Fibroblast of lung (primary cell): ENCODE measurements around the gene LRP1. TPM values are rescaled to one million over a fixed set of nuclear protein-coding genes. Genes with fewer than 3 reads are reported as not detected.

ENCODE experiments used
- DNase-seq, 2 donors: peaks; one replicate each; pipeline versions ENCODE4 v3.0.0 to v3.0.0-alpha.2; 2010; ENCODE audit warnings: low read depth in 2 of 2
- H2AFZ ChIP-seq: 2 replicates; pipeline ENCODE4 v1.5.1; 2012; ENCODE audit warnings: low read length, control low read depth, inconsistent platforms
- H3K27ac ChIP-seq: 2 replicates; pipeline ENCODE4 v1.5.1; 2011; ENCODE audit warnings: low read length, control low read depth; ENCODE audit not compliant: insufficient read depth
- H3K27me3 ChIP-seq: 2 replicates; pipeline ENCODE4 v1.5.1; 2011; ENCODE audit warnings: mild to moderate bottlenecking, low read length; ENCODE audit not compliant: control insufficient read depth, insufficient read depth
- H3K36me3 ChIP-seq: 2 replicates; pipeline ENCODE4 v1.5.1; 2011; ENCODE audit warnings: low read length; ENCODE audit not compliant: control insufficient read depth, insufficient read depth
- H3K4me1 ChIP-seq: 2 replicates; pipeline ENCODE4 v1.5.1; 2011; ENCODE audit warnings: low read length; ENCODE audit not compliant: control insufficient read depth, insufficient read depth; ENCODE audit errors: extremely low read depth
- H3K4me2 ChIP-seq: 2 replicates; pipeline ENCODE4 v1.5.1; 2011; ENCODE audit warnings: low read length, control low read depth; ENCODE audit not compliant: insufficient read depth; ENCODE audit errors: extremely low read depth
- H3K4me3 ChIP-seq, 4 experiments: fragments of 200-600 bp in 1 of 4; sonication (generic) in 1 of 4; replicated peaks in 1 of 4; 2 replicates each; pipeline ENCODE4 v1.5.1; 2011 to 2016; ENCODE audit warnings: low read length in 4 of 4, low read depth in 3 of 4, mild to moderate bottlenecking in 3 of 4, control low read depth in 2 of 4, inconsistent platforms in 1 of 4, mixed read lengths in 1 of 4; ENCODE audit not compliant: insufficient read depth in 1 of 4; ENCODE audit errors: control extremely low read depth in 1 of 4
- H3K79me2 ChIP-seq: 2 replicates; pipeline ENCODE4 v1.5.1; 2012; ENCODE audit warnings: mild to moderate bottlenecking, low read length, inconsistent platforms; ENCODE audit not compliant: control insufficient read depth, insufficient read depth
- H3K9ac ChIP-seq: 2 replicates; pipeline ENCODE4 v1.5.1; 2011; ENCODE audit warnings: mild to moderate bottlenecking, low read length, control low read depth; ENCODE audit not compliant: insufficient read depth
- H3K9me3 ChIP-seq: 2 replicates; pipeline ENCODE4 v1.5.1; 2012; ENCODE audit warnings: low read depth, low read length; ENCODE audit not compliant: control insufficient read depth, insufficient read depth
- H4K20me1 ChIP-seq: 2 replicates; pipeline ENCODE4 v1.5.1; 2011; ENCODE audit warnings: low read length; ENCODE audit not compliant: control insufficient read depth, insufficient read depth; ENCODE audit errors: extremely low read depth
- CTCF ChIP-seq, 2 donors: IDR thresholded peaks in 1 of 2; conservative IDR thresholded peaks in 1 of 2; 1 replicate in 1 of 2; 2 replicates in 1 of 2; pipeline ENCODE4 v1.5.1; 2011 to 2012; ENCODE audit warnings: low read length in 2 of 2, control low read depth in 1 of 2, inconsistent platforms in 1 of 2, low read depth in 1 of 2, mild to moderate bottlenecking in 1 of 2
- EZH2 ChIP-seq: IDR thresholded peaks from 2 replicates; pipeline ENCODE4 v1.5.1; 2012; ENCODE audit warnings: low read length, control low read depth, mild to moderate bottlenecking; ENCODE audit errors: missing control alignments
- polyA plus RNA-seq, 2 donors: library from polyadenylated mRNA; depleted of rRNA in 1 of 2; stranded (reverse) in 1 of 2; unstranded in 1 of 2; fragments of >200 nt; gene quantifications; 2 replicates each; pipeline ENCODE4 v1.2.1, GENCODE V29; 2011 to 2012; ENCODE audit warnings: missing spikeins in 1 of 2
- total RNA-seq: library from RNA; depleted of rRNA; stranded (reverse); fragments of >200 nt; gene quantifications from 2 replicates; pipeline ENCODE4 v1.2.1, GENCODE V29; 2014

LRP1 gene
- total and polyA plus RNA-seq, 2 donors (not counting 1 experiment from before 2014, with no cell fraction given) = 92.2 to 464 TPM

DNA sequence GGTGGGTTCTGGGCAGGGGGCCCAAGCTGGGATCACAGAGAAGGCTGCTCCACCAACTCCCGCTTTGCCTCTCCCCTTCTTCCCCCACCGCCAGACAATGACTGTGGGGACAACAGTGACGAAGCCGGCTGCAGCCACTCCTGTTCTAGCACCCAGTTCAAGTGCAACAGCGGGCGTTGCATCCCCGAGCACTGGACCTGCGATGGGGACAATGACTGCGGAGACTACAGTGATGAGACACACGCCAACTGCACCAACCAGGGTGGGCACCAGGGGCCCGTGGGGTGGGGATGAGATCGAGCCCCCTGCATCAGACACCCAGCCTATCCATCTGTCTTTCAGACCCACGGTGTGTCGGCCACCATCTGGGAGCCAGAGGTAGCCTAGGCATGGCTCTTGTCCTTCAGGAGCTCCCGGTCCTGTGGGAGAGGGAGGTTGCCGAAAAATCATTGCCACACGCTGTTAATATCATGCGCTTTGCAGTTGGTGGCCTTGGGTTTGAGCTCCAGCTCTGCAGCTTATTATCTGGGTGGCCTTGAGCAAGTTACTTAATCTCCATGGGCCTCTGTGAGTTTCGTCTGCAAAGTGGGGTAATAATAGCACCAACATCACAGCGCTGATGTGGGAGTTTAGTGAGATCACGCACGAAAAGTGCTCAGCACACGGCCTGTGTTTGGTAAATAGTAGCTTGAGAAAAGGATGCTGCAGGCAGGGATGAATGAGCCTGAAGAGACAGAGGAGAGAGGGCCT lies 40.9 kb downstream of the LRP1 start:
- no peak for DNase-seq
- Histone ChIP-seq H3K27ac (no peak overlapping the region), H3K4me2 (no peak overlapping the region), H3K79me2 (no peaks in the 10 kb centered on the region), H3K9me3 (no peaks in the 10 kb centered on the region), H3K4me1 (peaks cover 15% of the 10 kb centered on the region), H3K27me3 (no peaks in the 10 kb centered on the region), H3K36me3 (peaks cover 65% of the 10 kb centered on the region), H2AFZ (no peak overlapping the region), H4K20me1 (no peaks in the 10 kb centered on the region), H3K4me3 (no peak overlapping the region), H3K9ac (no peak overlapping the region)
- TF ChIP-seq EZH2 = no peak
- no peak for TF ChIP-seq CTCF (conservative IDR thresholded peaks at IDR 0.05 in 1 of 2, IDR thresholded peaks at IDR 0.05 in 1 of 2; ENCODE audit: low read depth in 1 of 2, low read length in 2 of 2)

DNA sequence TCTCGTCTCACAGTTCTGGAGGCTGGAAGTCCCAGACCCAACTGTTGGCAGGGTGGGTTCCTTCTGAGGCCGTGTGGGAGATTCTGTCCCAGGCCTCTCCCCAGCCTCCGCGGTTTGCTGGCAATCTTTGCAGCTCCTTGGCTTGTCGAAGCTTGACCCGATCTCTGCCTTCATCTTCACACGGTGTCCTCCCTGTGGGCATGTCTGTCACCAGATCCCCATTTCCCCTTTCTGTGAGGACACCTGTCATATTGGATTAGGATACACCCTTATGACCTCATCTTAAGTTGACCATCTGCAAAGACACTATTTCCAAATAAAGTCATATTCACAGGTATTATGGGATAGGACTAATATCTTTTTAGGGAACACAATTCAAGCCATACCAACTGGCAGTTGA lies 41.7 kb downstream of the LRP1 start:
- Histone ChIP-seq H2AFZ (no peak overlapping the region), H3K4me2 (no peak overlapping the region), H4K20me1 (no peaks in the 10 kb centered on the region), H3K9me3 (no peaks in the 10 kb centered on the region), H3K36me3 (peaks cover 66% of the 10 kb centered on the region), H3K4me3 (no peak overlapping the region), H3K27ac (no peak overlapping the region), H3K4me1 (peaks cover 13% of the 10 kb centered on the region), H3K9ac (no peak overlapping the region), H3K79me2 (no peaks in the 10 kb centered on the region), H3K27me3 (no peaks in the 10 kb centered on the region)
- TF ChIP-seq EZH2 (no peak), CTCF (conservative IDR thresholded peaks at IDR 0.05 in 1 of 2, IDR thresholded peaks at IDR 0.05 in 1 of 2; ENCODE audit: low read depth in 1 of 2, low read length in 2 of 2) (no peak)
- DNase-seq = no peak

GRCh38 chr12:57170408-57170807 lies 42.1 kb downstream of the LRP1 start:
- TF ChIP-seq CTCF (conservative IDR thresholded peaks at IDR 0.05 in 1 of 2, IDR thresholded peaks at IDR 0.05 in 1 of 2; ENCODE audit: low read depth in 1 of 2, low read length in 2 of 2) (no peak), EZH2 (no peak)
- no peaks in the 10 kb centered on the region for H4K20me1 ChIP-seq
- H3K4me1 ChIP-seq = peaks cover 13% of the 10 kb centered on the region
- H3K9me3 ChIP-seq = no peaks in the 10 kb centered on the region
- no peak overlapping the region for H3K27ac ChIP-seq
- H3K4me3 ChIP-seq = no peak overlapping the region
- no peaks in the 10 kb centered on the region for H3K27me3 ChIP-seq
- H2AFZ ChIP-seq = no peak overlapping the region
- H3K4me2 ChIP-seq = no peak overlapping the region
- H3K79me2 ChIP-seq = no peaks in the 10 kb centered on the region
- no peak for DNase-seq
- peaks cover 66% of the 10 kb centered on the region for H3K36me3 ChIP-seq
- no peak overlapping the region for H3K9ac ChIP-seq
